IMR-90 (cell line): ENCODE results near the gene PDE6A. TPM values are rescaled to one million over a fixed set of nuclear protein-coding genes. Genes with fewer than 3 reads are reported as not detected.

Experiments used
- ATAC-seq: fragments of 200-7000 bp; cut with Tn5 transposase; 2 replicates; pipeline ENCODE4 v1.9.1; 2020; ENCODE audit warnings: low read depth, mild to moderate bottlenecking, moderate library complexity
- BruUV-seq: library from RNA; stranded (reverse); fragments of 400-500 nt; replicated peaks from 2 replicates; lab custom pipeline; 2021; lab: Mats Ljungman, UMichigan
- CTCF ChIA-PET: fragments of 300-600 bp; formaldehyde crosslinking; extraction: SDS; loops from one replicate; lab custom pipeline; 2021; ENCODE audit warnings: antibody characterized with exemption; lab: Yijun Ruan, JAX
- POLR2A ChIA-PET: fragments of 300-600 bp; sonication (Branson Sonifier 250); formaldehyde crosslinking; loops from one replicate; lab custom pipeline; 2022; ENCODE audit warnings: antibody characterized with exemption; ENCODE audit not compliant: unreplicated experiment; lab: Charles Lee
- DNase-seq: peaks from one replicate; pipeline ENCODE4 v3.0.0; 2013
- H2AFZ ChIP-seq: replicated peaks from 2 replicates; pipeline ENCODE3; 2013; ENCODE audit warnings: low read length, mild to moderate bottlenecking; ENCODE audit not compliant: poor library complexity
- H2AK5ac ChIP-seq: 2 replicates; pipeline ENCODE4 v1.6.1; 2013; ENCODE audit warnings: low read depth, low read length, inconsistent platforms
- H2AK9ac ChIP-seq: replicated peaks from 2 replicates; pipeline ENCODE3; 2013; ENCODE audit warnings: mild to moderate bottlenecking, low read depth, low read length, moderate library complexity; ENCODE audit not compliant: poor library complexity
- H2BK120ac ChIP-seq: 2 replicates; pipeline ENCODE4 v1.6.1; 2013; ENCODE audit warnings: low read depth, low read length, inconsistent platforms
- H2BK15ac ChIP-seq: 3 replicates; pipeline ENCODE4 v1.6.1; 2013; ENCODE audit warnings: low read depth, low read length, inconsistent platforms
- H2BK20ac ChIP-seq: 2 replicates; pipeline ENCODE4 v1.6.1; 2013; ENCODE audit warnings: low read depth, mild to moderate bottlenecking, inconsistent platforms, low read length, moderate library complexity
- H2BK5ac ChIP-seq: 2 replicates; pipeline ENCODE4 v1.6.1; 2013; ENCODE audit warnings: mild to moderate bottlenecking, low read depth, low read length, inconsistent platforms; ENCODE audit not compliant: poor library complexity, severe bottlenecking
- H3K14ac ChIP-seq: replicated peaks from 2 replicates; pipeline ENCODE4 v1.6.1; 2013; ENCODE audit warnings: low read depth, low read length, inconsistent platforms
- H3K18ac ChIP-seq: 2 replicates; pipeline ENCODE4 v1.6.1; 2013; ENCODE audit warnings: low read depth, low read length, control low read depth
- H3K23ac ChIP-seq: 2 replicates; pipeline ENCODE4 v1.6.1; 2013; ENCODE audit warnings: low read depth, low read length, inconsistent platforms
- H3K27ac ChIP-seq: 2 replicates; pipeline ENCODE4 v1.5.1; 2013; ENCODE audit warnings: mild to moderate bottlenecking, control low read depth, low read length; ENCODE audit not compliant: insufficient read depth
- H3K27me3 ChIP-seq: 2 replicates; pipeline ENCODE4 v1.6.1; 2013; ENCODE audit warnings: low read length; ENCODE audit not compliant: control insufficient read depth, insufficient read depth
- H3K36me3 ChIP-seq: 2 replicates; pipeline ENCODE4 v1.6.1; 2013; ENCODE audit warnings: low read length, mixed read lengths; ENCODE audit not compliant: control insufficient read depth, insufficient read depth
- H3K4ac ChIP-seq: 2 replicates; pipeline ENCODE4 v1.6.1; 2013; ENCODE audit warnings: low read depth, low read length, inconsistent platforms
- H3K4me1 ChIP-seq: 2 replicates; pipeline ENCODE4 v1.6.1; 2013; ENCODE audit warnings: low read length, mixed read lengths; ENCODE audit not compliant: control insufficient read depth, insufficient read depth
- H3K4me2 ChIP-seq: 2 replicates; pipeline ENCODE4 v1.6.1; 2013; ENCODE audit warnings: low read depth, mild to moderate bottlenecking, control low read depth, low read length, moderate library complexity
- H3K4me3 ChIP-seq: 2 replicates; pipeline ENCODE4 v1.5.1; 2013; ENCODE audit warnings: low read depth, mild to moderate bottlenecking, control low read depth, low read length, moderate library complexity; ENCODE audit not compliant: insufficient read depth
- H3K56ac ChIP-seq: 2 replicates; pipeline ENCODE4 v1.6.1; 2013; ENCODE audit warnings: low read length, inconsistent platforms; ENCODE audit not compliant: insufficient read depth; ENCODE audit errors: extremely low read depth
- H3K79me1 ChIP-seq, 2 experiments: 2 replicates each; pipeline ENCODE4 v1.6.1; 2013; ENCODE audit warnings: low read length in 2 of 2, inconsistent platforms in 1 of 2, low read depth in 1 of 2
- H3K9ac ChIP-seq: 2 replicates; pipeline ENCODE4 v1.6.1; 2013; ENCODE audit warnings: low read depth, low read length, control low read depth
- H3K9me1 ChIP-seq: 2 replicates; pipeline ENCODE4 v1.6.1; 2013; ENCODE audit warnings: low read length, inconsistent platforms; ENCODE audit not compliant: insufficient read depth
- H3K9me3 ChIP-seq: 2 replicates; pipeline ENCODE4 v1.6.1; 2013; ENCODE audit warnings: low read length; ENCODE audit not compliant: control insufficient read depth, insufficient read depth
- H4K20me1 ChIP-seq: 2 replicates; pipeline ENCODE4 v1.6.1; 2013; ENCODE audit warnings: low read length, inconsistent platforms; ENCODE audit not compliant: insufficient read depth
- H4K5ac ChIP-seq: 2 replicates; pipeline ENCODE4 v1.6.1; 2013; ENCODE audit warnings: mild to moderate bottlenecking, low read depth, low read length, control low read depth
- H4K8ac ChIP-seq, 2 experiments: 2 replicates each; pipeline ENCODE4 v1.6.1; 2013; ENCODE audit warnings: low read depth in 2 of 2, low read length in 2 of 2, control low read depth in 1 of 2, inconsistent platforms in 1 of 2
- H4K91ac ChIP-seq: 2 replicates; pipeline ENCODE4 v1.6.1; 2013; ENCODE audit warnings: low read depth, low read length, inconsistent platforms; ENCODE audit not compliant: insufficient read depth
- BHLHE40 ChIP-seq: fragments of 150-350 bp; IDR thresholded peaks from 2 replicates; pipeline ENCODE4 v1.6.1; 2016; ENCODE audit warnings: mild to moderate bottlenecking, low read depth, low read length
- CEBPB ChIP-seq: IDR thresholded peaks from 2 replicates; pipeline ENCODE4 v1.6.1; 2012; ENCODE audit warnings: low read depth, low read length, improper control_type of control experiment
- CHD1 ChIP-seq: IDR thresholded peaks from 2 replicates; pipeline ENCODE4 v1.6.1; 2012; ENCODE audit warnings: low read depth, low read length, improper control_type of control experiment
- ELK1 ChIP-seq: fragments of 150-350 bp; IDR thresholded peaks from 2 replicates; pipeline ENCODE4 v1.6.1; 2016; ENCODE audit warnings: low read depth, mild to moderate bottlenecking, low read length, moderate library complexity, borderline replicate concordance
- MAFK ChIP-seq: IDR thresholded peaks from 2 replicates; pipeline ENCODE4 v1.6.1; 2012; ENCODE audit warnings: low read depth, low read length, improper control_type of control experiment
- MAZ ChIP-seq: IDR thresholded peaks from 2 replicates; pipeline ENCODE4 v1.6.1; 2012; ENCODE audit warnings: low read depth, mild to moderate bottlenecking, low read length, improper control_type of control experiment, moderate library complexity, borderline replicate concordance
- MXI1 ChIP-seq: IDR thresholded peaks from 2 replicates; pipeline ENCODE4 v1.6.1; 2012; ENCODE audit warnings: low read depth, mild to moderate bottlenecking, low read length, moderate library complexity, borderline replicate concordance
- NFE2L2 ChIP-seq: fragments of 150-350 bp; IDR thresholded peaks from 2 replicates; pipeline ENCODE4 v1.6.1; 2016; ENCODE audit warnings: low read depth, mild to moderate bottlenecking, low read length
- POLR2A ChIP-seq: IDR thresholded peaks from 2 replicates; pipeline ENCODE4 v1.6.1; 2012; ENCODE audit warnings: mild to moderate bottlenecking, low read depth, low read length
- RAD21 ChIP-seq: IDR thresholded peaks from 2 replicates; pipeline ENCODE4 v1.6.1; 2012; ENCODE audit warnings: low read length, improper control_type of control experiment
- RCOR1 ChIP-seq: IDR thresholded peaks from 2 replicates; pipeline ENCODE4 v1.6.1; 2012; ENCODE audit warnings: mild to moderate bottlenecking, low read length, improper control_type of control experiment; ENCODE audit not compliant: insufficient replicate concordance
- RFX5 ChIP-seq: IDR thresholded peaks from 2 replicates; pipeline ENCODE4 v1.8.0; 2012; ENCODE audit warnings: low read depth, mild to moderate bottlenecking, low read length, moderate library complexity
- SMC3 ChIP-seq: fragments of 150-350 bp; IDR thresholded peaks from 2 replicates; pipeline ENCODE4 v1.6.1; 2016; ENCODE audit warnings: low read depth, mild to moderate bottlenecking, antibody characterized with exemption, low read length, moderate library complexity
- WGBS, 2 experiments: methylation state at CpG; one replicate each; pipeline versions ENCODE4 v1.1.5 to v1.1.7; 2013; ENCODE audit warnings: missing lambda C conversion rate in 2 of 2; ENCODE audit not compliant: insufficient read length in 1 of 2; ENCODE audit errors: extremely low coverage in 2 of 2; 5-methylcytosine and 5-hydroxymethylcytosine counted together
- dilution Hi-C: fragments of 300-500 bp; cut with HindIII; formaldehyde crosslinking; loops from one replicate; pipeline ENCODE4 v1.14.3; 2018; ENCODE audit warnings: low sequenced_read_pairs; ENCODE audit not compliant: unreplicated experiment
- in situ Hi-C: fragments of 300-500 bp; cut with MboI; formaldehyde crosslinking; loops from 3 replicates; pipeline ENCODE4 v1.14.3; 2019; ENCODE audit warnings: low sequenced_read_pairs, inconsistent platforms, mixed read lengths
- intact Hi-C: fragments of 100-400 bp; cut with micrococcal nuclease; formaldehyde crosslinking; loops from 2 replicates; pipeline ENCODE4 v1.10.0; 2022
- polyA plus RNA-seq, 3 experiments: library from polyadenylated mRNA; depleted of rRNA; stranded (reverse); fragments of >200 nt; gene quantifications; 2 replicates each; pipeline ENCODE4 v1.2.3, GENCODE V29; 2012; ENCODE audit warnings: low replicate concordance in 1 of 3
- total RNA-seq: library from RNA; depleted of rRNA; stranded (reverse); fragments of >200 nt; gene quantifications from 2 replicates; pipeline ENCODE4 v1.2.3, GENCODE V29; 2012

Gene PDE6A
- total and polyA plus RNA-seq, 2 of the 4 experiments (the other 2 are of a cell fraction): not detected

GRCh38 chr5:149961186-149961685 lies 16.6 kb upstream of the PDE6A start:
- Histone ChIP-seq H2BK120ac (no peak overlapping the region), H4K8ac (peak overlapping the region; percentile 18 to 66; a peak in 2 of 4 replicates), H3K27me3 (no peaks in the 10 kb centered on the region), H3K23ac (peak overlapping the region; percentile 67), H3K18ac (no peak overlapping the region), H3K14ac (peak overlapping the region; percentile 87), H2BK20ac (0 out of 2 replicates have a peak overlapping the region, but pooled peaks have one; percentile 14), H2BK15ac (no peak overlapping the region), H3K4me3 (peak overlapping the region; percentile 87), H2AK5ac (peak overlapping the region; percentile 36), H3K27ac (peak overlapping the region; percentile 18; the same call in 1 of the 2 replicates), H3K79me1 (peaks cover 0 to 14% of the 10 kb centered on the region in 2 experiments; a peak in 3 of 4 replicates), H3K4ac (peak overlapping the region; percentile 64), H3K4me1 (peaks cover 6% of the 10 kb centered on the region), H2BK5ac (no peak overlapping the region), H2AFZ (peak overlapping the region; percentile 97), H3K4me2 (peak overlapping the region; percentile 96), H3K9me3 (no peaks in the 10 kb centered on the region), H4K5ac (peak overlapping the region; percentile 57), H2AK9ac (peak overlapping the region; percentile 80), H3K56ac (0 out of 2 replicates have a peak overlapping the region, but pooled peaks have one; percentile 52), H3K9me1 (peaks cover 7% of the 10 kb centered on the region), H3K36me3 (no peaks in the 10 kb centered on the region), H4K20me1 (no peaks in the 10 kb centered on the region), H4K91ac (peak overlapping the region; percentile 24; the same call in 1 of the 2 replicates), H3K9ac (peak overlapping the region; percentile 82)
- intact Hi-C loops (loop anchor here (1.0 to 5.0 kb wide), 2 partner anchors 109 to 325 kb away; no protein-coding TSS in a partner anchor), in situ Hi-C loops (no loop called here), dilution Hi-C loops (no loop called here)
- no TSS peak for BruUV-seq
- POLR2A ChIA-PET: interaction anchor here (0.6 kb wide), 1 partner anchor 11 kb away, joined by 3 read pairs; no protein-coding TSS in a partner anchor
- DNase-seq (no peak), ATAC-seq (no peak; the same call in 1 of the 2 replicates)
- CTCF ChIA-PET: interaction anchor here (0.8 to 2.7 kb wide), 9 partner anchors 11 to 127 kb away, joined by 4 to 23 read pairs (median 5); no protein-coding TSS in a partner anchor
- 10% methylated on average over 4 of the region's 23 CpGs; no CpG with 5 or more reads in 1 of the 2 experiments for WGBS, 2 experiments
- TF ChIP-seq RAD21 (no peak), MXI1 (no peak), RCOR1 (no peak), CHD1 (no peak), SMC3 (no peak), MAFK (no peak), MAZ (no peak), ELK1 (no peak), RFX5 (no peak), CEBPB (no peak), BHLHE40 (no peak), POLR2A (no peak), NFE2L2 (no peak)
